Body of pancreas (tissue), 4 donors: Measurements from ENCODE around the gene SMAD5. TPM values are rescaled to one million over a fixed set of nuclear protein-coding genes. Genes with fewer than 3 reads are reported as not detected.

Source experiments
- ATAC-seq: fragments of 150-250 bp; one replicate; pipeline ENCODE4 v1.9.1; 2016
- DNase-seq, 4 donors: peaks; one replicate each; pipeline ENCODE4 v3.0.0-alpha.2; 2019
- H3K27ac ChIP-seq, 4 donors: fragments of 200-600 bp; sonication (generic); 1 replicate in 3 of 4; 2 replicates in 1 of 4; pipeline versions ENCODE4 v1.5.1 to v1.6.1; 2016 to 2019; ENCODE audit warnings: mild to moderate bottlenecking in 1 of 4, mixed read lengths in 1 of 4, moderate library complexity in 1 of 4
- H3K27me3 ChIP-seq, 2 donors: fragments of 200-600 bp; sonication (generic); one replicate each; pipeline ENCODE4 v1.6.0; 2016; ENCODE audit warnings: mild to moderate bottlenecking in 1 of 2
- H3K36me3 ChIP-seq, 2 donors: fragments of 200-600 bp; sonication (generic); replicated peaks in 1 of 2; 2 replicates each; pipeline ENCODE4 v1.5.1; 2016; ENCODE audit warnings: low read depth in 2 of 2; ENCODE audit not compliant: insufficient read depth in 1 of 2
- H3K4me1 ChIP-seq: fragments of 200-600 bp; sonication (generic); one replicate; pipeline ENCODE4 v1.6.0; 2016
- H3K4me3 ChIP-seq, 2 donors: fragments of 200-600 bp; sonication (generic); 1 replicate in 1 of 2; 2 replicates in 1 of 2; pipeline ENCODE4 v1.5.1; 2016 to 2019
- H3K9me3 ChIP-seq, 3 donors: fragments of 200-600 bp; sonication (generic); 1 replicate in 2 of 3; 2 replicates in 1 of 3; pipeline ENCODE4 v1.5.1; 2016
- CTCF ChIP-seq, 7 experiments: fragments of 450-650 bp in 4 of 7; fragments of 200-600 bp in 3 of 7; sonication (generic) in 3 of 7; IDR thresholded peaks; one replicate each; pipeline ENCODE4 v1.5.1; 2016 to 2019; ENCODE audit warnings: antibody characterized with exemption in 7 of 7
- POLR2A ChIP-seq, 3 donors: fragments of 450-650 bp; IDR thresholded peaks; one replicate each; pipeline ENCODE4 v1.6.1; 2016; ENCODE audit warnings: antibody characterized with exemption in 3 of 3, mild to moderate bottlenecking in 2 of 3
- WGBS, 2 donors: methylation state at CpG; one replicate each; pipeline ENCODE4 v1.1.5; 2017; 5-methylcytosine and 5-hydroxymethylcytosine counted together
- intact Hi-C: fragments of 100-400 bp; cut with DNase I; formaldehyde crosslinking; loops from one replicate; pipeline ENCODE4 v1.15.1; 2023
- total RNA-seq, 2 donors: library from RNA; depleted of rRNA; stranded (reverse); fragments of >200 nt; gene quantifications; one replicate each; pipeline ENCODE4 v1.1.0, GENCODE V29; 2016

The SMAD5 gene
- total RNA-seq, 2 donors from 2014 or later: 24.1 to 35.0 TPM

- 51 to 53% methylated on average over 7 of the region's 7 CpGs for WGBS, 2 donors
- DNase-seq: no peak
- H3K27ac ChIP-seq: peak overlapping the region in 1 of 4 donors; percentile 0
- TF ChIP-seq CTCF (IDR thresholded peaks at IDR 0.05): no peak
- TF ChIP-seq POLR2A (IDR thresholded peaks at IDR 0.05): no peak
- H3K36me3 ChIP-seq: no peaks in the 10 kb centered on the region
- no peak for ATAC-seq
- H3K4me3 ChIP-seq: no peak overlapping the region
- intact Hi-C loops: no loop called here
- H3K9me3 ChIP-seq: no peaks in the 10 kb centered on the region
- peaks cover 32% of the 10 kb centered on the region for H3K4me1 ChIP-seq
- H3K27me3 ChIP-seq: no peaks in the 10 kb centered on the region
Observed at GRCh38 chr5:136089791-136090190, 42.9 kb upstream of the SMAD5 start.

- Histone ChIP-seq H3K36me3 (no peaks in the 10 kb centered on the region), H3K4me3 (no peak overlapping the region), H3K27ac (no peak overlapping the region), H3K27me3 (no peaks in the 10 kb centered on the region), H3K9me3 (no peaks in the 10 kb centered on the region), H3K4me1 (peaks cover 37% of the 10 kb centered on the region)
- 89 to 97% methylated on average over 4 of the region's 4 CpGs for WGBS, 2 donors
- no peak for ATAC-seq
- intact Hi-C loops: no loop called here
- DNase-seq: no peak
- no peak for TF ChIP-seq POLR2A (IDR thresholded peaks at IDR 0.05)
Observed at GRCh38 chr5:136090319-136090718, 42.3 kb upstream of the SMAD5 start.

GRCh38 chr5:136094189-136094912 is 38.3 kb upstream of the SMAD5 start:
- Histone ChIP-seq H3K27ac (peak overlapping the region in 3 of 4 donors; percentile 13 to 43 (median 18)), H3K4me1 (peaks cover 21% of the 10 kb centered on the region), H3K27me3 (no peaks in the 10 kb centered on the region), H3K4me3 (no peak overlapping the region), H3K9me3 (no peaks in the 10 kb centered on the region), H3K36me3 (no peaks in the 10 kb centered on the region)
- intact Hi-C loops: no loop called here
- TF ChIP-seq POLR2A (IDR thresholded peaks at IDR 0.05) (no peak), CTCF (IDR thresholded peaks at IDR 0.05) (no peak)
- peak; percentile 59 to 74 (median 74) for DNase-seq
- ATAC-seq: peak; percentile 92
- 30 to 35% methylated on average over 3 of the region's 3 CpGs for WGBS, 2 donors

- intact Hi-C loops: no loop called here
- TF ChIP-seq POLR2A (IDR thresholded peaks at IDR 0.05): no peak
- TF ChIP-seq CTCF (IDR thresholded peaks at IDR 0.05): no peak
- 34 to 35% methylated on average over 8 of the region's 8 CpGs for WGBS, 2 donors
- Histone ChIP-seq H3K27ac (peak overlapping the region in 3 of 4 donors; percentile 13 to 43 (median 18)), H3K9me3 (no peaks in the 10 kb centered on the region), H3K27me3 (no peaks in the 10 kb centered on the region), H3K36me3 (no peaks in the 10 kb centered on the region), H3K4me3 (no peak overlapping the region), H3K4me1 (peaks cover 21% of the 10 kb centered on the region)
- ATAC-seq (no peak), DNase-seq (no peak)
Observed at GRCh38 chr5:136094913-136095641, 37.6 kb upstream of the SMAD5 start.

- WGBS, 2 donors: 43 to 51% methylated on average over 4 of the region's 4 CpGs
- no peaks in the 10 kb centered on the region for H3K36me3 ChIP-seq
- no peak for TF ChIP-seq CTCF (IDR thresholded peaks at IDR 0.05)
- TF ChIP-seq POLR2A (IDR thresholded peaks at IDR 0.05): no peak
- H3K4me1 ChIP-seq: peaks cover 21% of the 10 kb centered on the region
- no peak overlapping the region for H3K27ac ChIP-seq
- no peaks in the 10 kb centered on the region for H3K9me3 ChIP-seq
- intact Hi-C loops: no loop called here
- DNase-seq (no peak), ATAC-seq (no peak)
- H3K4me3 ChIP-seq: no peak overlapping the region
- H3K27me3 ChIP-seq: no peaks in the 10 kb centered on the region
Observed at GRCh38 chr5:136098176-136098575, 34.5 kb upstream of the SMAD5 start.
